GDM1 (cell line): ENCODE measurements around the gene SEMA5A.

Source experiments
- DNase-seq: peaks from one replicate; lab custom pipeline; 2025; lab: John Stamatoyannopoulos, UW

The SEMA5A gene

DNA sequence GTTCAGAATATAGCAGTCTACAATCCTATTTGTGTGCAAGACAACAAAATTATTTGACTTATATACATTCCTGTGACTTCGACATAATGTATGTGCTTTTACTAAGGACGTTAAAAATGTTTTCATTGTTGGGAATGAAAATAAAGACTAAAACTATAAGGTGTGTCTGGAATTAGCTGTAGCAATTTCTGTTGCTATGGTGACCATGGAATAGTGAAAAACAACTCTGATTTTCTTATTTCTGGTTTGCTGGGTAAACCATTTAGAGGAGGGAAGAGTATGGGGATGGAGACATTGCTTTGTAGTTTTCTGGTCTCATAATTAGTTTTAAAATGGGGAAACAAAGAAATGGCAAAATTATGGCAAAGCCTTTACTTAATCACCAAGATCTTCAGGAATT is 343.2 kb downstream of the SEMA5A start:
- DNase-seq = no peak

GRCh38 chr5:9201761-9202160 is 344.1 kb downstream of the SEMA5A start:
- DNase-seq = no peak

- no peak for DNase-seq
Measured at GRCh38 chr5:9201011-9201410, 344.9 kb downstream of the SEMA5A start.

GRCh38 chr5:9198394-9198793 is 347.5 kb downstream of the SEMA5A start:
- no peak for DNase-seq

DNA sequence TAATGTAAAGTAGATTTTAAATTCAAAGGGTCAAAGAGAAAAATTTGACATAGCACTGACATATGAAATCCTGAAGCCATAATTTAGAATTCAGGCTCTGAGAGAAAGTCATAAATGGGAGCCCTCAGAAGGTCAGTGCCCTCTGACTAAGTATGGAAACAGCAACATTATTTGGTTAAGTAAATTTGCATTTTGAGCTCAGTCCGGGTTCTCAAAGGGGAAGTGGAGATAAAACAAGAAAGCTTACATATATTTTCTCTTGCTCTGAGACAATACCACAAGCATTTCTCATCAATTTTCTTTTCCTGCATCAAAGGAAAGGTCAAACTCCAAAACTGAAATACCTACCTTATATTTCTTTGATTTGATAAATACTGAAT is 348.0 kb downstream of the SEMA5A start:
- no peak for DNase-seq

- DNase-seq = no peak
Measured at GRCh38 chr5:9196403-9197227, 349.3 kb downstream of the SEMA5A start.

DNA sequence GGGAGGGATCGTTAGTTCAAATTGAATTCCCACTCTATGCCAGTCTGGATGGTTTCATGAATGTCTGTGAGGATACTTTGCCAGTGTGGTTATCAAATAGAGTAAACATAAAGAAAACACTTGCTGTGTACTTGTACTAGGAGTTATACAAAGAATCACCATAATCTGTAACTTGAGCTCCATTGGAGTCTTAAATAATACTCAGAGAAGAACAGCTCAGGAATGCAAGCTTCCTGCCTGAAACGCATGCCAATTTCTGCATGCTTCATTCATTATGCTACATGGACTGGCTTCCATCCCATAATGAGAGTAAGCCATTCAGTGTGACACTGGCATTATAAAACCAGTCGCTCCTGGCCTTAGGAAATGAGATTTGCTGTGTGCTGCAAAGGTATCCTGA is 351.4 kb downstream of the SEMA5A start:
- DNase-seq = no peak

- no peak for DNase-seq
Measured at GRCh38 chr5:9192266-9192665, 353.6 kb downstream of the SEMA5A start.

DNA sequence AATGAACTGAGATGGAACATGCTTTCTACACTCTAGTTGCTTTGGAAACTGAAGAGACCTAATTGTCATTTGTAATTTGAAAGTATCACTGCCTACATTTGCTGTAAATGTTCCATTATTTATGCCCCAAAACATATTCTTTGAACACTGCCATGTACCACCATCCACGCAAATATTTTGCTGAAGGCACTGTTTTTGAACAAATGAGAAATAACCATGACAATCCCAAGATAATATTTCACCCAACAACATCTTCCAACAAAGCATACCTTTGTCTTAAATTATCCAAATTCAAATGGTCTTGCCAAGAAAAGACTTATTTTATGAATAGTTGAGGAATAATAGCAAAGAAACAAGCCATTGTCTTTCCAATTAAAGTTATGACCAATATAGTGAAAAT is 356.2 kb downstream of the SEMA5A start:
- DNase-seq = no peak

DNA sequence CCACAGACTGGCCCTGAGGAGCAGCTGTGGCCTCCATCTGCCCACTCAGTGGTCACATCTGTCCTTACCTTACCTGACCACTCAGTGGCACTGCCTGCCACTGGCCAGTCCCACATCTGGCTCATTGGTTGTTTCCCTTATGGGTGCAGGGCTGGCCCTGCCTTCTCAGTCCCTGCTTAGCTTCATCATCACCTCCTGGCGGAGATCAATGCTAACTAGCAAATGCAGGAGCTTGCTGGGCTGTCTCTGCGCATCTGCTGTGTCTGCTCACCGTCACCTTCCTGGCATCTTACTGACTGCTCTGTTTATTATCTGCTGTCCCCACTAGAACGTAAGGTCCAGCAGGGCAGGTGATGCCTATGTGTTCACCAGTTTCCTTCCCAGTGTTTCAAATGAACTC is 356.9 kb downstream of the SEMA5A start:
- no peak for DNase-seq

- no peak for DNase-seq
Measured at GRCh38 chr5:9188131-9188530, 357.7 kb downstream of the SEMA5A start.

- DNase-seq = no peak
Measured at GRCh38 chr5:9187614-9188013, 358.3 kb downstream of the SEMA5A start.

DNA sequence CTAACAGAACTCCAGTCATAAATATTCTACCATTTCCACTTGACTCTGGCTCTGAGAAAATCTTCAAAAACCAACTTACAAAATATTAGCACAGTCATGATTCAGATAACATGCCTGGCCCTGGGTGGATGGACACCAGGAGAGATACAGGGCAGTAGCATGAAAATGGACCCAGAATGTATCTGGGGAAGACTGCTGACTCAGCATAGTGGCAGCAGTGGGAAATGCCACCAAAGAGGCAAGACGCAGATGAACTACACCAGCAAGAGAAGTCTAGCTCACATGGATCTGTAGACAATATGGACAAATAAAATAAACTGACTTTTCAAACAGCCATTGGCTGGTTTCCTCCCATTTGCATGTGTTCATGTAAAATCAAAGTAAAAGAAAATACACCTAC is 359.8 kb downstream of the SEMA5A start:
- DNase-seq = no peak

- DNase-seq = no peak
Measured at GRCh38 chr5:9183992-9184391, 361.9 kb downstream of the SEMA5A start.

DNA sequence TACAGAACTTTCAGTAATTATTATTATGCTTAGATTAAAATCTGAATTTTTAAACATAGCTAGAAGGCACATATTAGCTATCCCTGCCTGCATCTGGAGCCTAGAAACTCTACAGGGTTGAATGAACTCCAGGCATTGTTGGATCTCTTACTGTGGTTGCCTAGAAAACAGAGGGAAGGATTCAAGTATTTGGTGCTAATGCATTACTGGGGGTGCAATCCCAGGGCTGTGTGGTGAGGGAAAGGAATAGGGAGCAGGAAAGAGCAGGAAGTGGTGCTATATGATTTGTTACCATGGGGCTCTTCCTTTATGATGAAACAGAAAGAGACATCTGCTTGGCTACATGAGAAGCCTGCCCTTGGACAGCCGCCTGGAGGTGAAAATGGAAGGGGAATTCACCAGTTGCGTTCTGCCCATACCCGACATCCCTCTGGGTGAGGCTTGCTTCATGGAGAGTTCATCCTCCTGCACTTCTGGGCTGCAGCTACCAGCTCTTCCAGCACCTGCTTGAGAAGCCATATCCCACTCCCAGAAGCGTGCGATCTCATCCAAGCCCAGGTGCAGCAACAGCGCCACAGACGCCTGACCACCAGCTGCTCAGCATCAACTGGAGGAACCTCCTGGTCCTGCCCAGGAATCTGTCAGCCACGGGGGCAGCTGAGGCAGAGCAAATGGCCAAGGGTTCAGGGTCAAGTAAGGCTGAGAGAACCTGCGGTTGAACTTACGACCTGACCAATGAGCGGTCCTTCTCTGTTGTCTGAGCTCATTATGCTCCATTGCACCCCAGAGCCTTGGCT is 362.8 kb downstream of the SEMA5A start:
- DNase-seq = no peak

GRCh38 chr5:9176641-9177040 is 369.2 kb downstream of the SEMA5A start:
- DNase-seq = no peak

GRCh38 chr5:9174446-9174845 is 371.4 kb downstream of the SEMA5A start:
- DNase-seq = no peak

DNA sequence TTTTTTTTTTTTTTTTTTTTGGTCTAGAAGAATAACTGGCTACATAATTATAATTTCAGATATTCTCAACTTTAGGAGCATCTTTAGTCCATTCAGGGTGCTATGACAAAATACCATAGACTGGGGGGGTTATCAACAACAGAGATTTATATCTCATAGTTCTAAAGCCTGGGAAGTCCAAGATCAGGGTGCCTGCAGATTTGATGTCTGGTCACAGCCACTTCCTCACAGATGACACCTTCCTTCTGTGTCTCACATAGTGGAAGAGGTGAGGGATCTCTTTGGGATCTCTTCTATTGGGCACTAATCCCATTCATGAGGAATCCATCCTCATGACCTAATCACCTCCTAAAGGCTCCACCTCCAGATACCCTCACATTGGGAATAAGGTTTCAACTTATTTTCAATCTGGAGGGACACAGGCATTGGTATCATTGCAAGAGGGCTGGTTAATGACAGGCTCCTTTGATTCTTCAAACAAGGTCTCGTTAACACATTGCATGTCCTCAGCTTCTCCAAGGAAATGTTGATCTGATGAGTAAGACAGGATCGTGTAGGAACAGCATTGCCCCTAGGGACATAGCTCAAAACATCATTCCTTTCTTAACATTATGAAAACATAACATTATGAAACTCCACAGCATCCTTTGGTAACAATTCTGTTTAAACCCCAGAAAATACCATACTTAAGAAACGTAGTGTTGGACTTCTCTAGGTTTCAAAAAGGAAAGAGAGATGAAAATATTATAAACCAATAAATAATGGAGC is 372.4 kb downstream of the SEMA5A start:
- DNase-seq = no peak

DNA sequence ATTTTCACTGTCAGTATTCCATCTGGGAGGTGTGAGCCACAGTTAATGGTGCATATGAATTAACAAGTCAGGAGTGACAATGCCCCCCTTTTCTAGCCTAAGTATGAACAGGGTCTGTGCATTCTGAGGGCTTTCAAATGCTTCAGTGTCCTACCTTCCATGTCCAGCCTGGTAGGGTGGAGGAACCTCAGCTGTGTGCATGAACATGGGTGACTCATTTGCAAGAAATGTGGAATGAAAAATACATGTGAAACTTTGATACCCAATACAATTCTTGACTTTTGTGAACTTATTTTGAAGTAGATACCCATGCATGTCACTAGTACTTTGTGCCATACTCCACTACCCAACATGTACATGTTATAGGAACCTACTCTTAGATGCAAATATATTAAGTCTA is 375.8 kb downstream of the SEMA5A start:
- no peak for DNase-seq

DNA sequence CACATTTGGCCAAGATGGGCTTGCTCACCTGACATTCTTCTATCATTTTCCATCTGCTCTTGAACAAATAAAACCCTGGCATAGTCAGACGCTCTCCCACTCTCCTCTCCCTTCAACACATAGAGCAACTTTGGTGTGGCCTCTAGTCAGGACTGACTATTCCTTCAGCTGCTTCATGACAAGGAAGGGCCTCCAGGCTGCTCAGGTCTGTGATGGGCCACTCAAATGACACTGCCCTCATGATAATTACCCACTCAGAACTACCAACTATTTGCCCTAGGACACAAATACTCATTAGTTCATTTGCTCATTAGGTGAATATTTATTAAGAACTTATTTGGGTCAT is 376.3 kb downstream of the SEMA5A start:
- DNase-seq = no peak

DNA sequence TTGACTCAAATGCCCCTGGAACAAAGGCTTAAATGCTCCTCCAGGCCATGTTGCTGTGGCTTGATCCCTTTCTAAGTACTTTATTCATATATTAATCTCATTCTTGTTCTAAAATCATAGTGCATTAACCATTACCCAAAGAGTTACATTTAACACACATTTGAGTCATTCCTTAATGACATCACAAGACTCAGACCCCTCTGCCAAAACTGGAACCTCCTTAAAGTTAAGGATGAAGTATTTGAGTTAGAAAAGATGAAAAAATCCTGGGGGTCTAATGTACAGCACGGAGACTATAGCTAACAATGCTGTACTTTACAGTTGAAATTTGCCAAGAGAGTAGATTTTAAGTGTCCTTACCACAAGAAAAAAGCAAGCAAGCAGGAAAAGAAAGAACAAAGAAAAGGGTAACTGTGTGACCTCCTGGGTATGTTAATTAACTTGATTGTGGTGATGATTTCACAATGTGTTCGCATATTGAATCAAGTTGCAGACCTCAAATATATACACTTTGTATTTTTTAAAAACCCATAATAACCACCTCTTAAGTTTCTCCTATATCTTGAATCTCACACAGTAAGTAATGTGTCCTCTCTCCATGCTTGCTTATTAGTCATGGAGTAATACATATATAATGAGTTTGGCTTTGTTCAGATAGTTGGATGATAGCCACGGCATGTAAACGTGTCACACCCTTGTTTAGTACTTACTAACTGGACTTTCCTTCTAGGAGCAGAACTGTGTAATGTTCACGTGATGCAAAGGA is 376.9 kb downstream of the SEMA5A start:
- DNase-seq = no peak
